ENCODE data around the gene SYF2.

Gene SYF2

GRCh38 chr1:25182629-25183028, 49.7 kb downstream of the SYF2 start:
- no peak for DNase-seq

GRCh38 chr1:25180996-25181395, 51.3 kb downstream of the SYF2 start:
- no peak for DNase-seq

- no peak for DNase-seq
Measured at GRCh38 chr1:25178917-25179561, 53.3 kb downstream of the SYF2 start.

- DNase-seq, result no peak
Measured at GRCh38 chr1:25174730-25175612, 57.3 kb downstream of the SYF2 start.

- no peak for DNase-seq
Measured at GRCh38 chr1:25174363-25174729, 58.0 kb downstream of the SYF2 start.

GRCh38 chr1:25173809-25174340, 58.4 kb downstream of the SYF2 start:
- no peak for DNase-seq
